NOMO-1 (cell line): ENCODE measurements around the gene AKT3.
A peak's percentile ranks its signal among the peaks of the same experiment; 100 is the strongest.

Experiments used
- DNase-seq, 2 experiments: peaks; one replicate each; lab custom pipeline; 2025; ENCODE audit not compliant: unreplicated experiment in 2 of 2; lab: John Stamatoyannopoulos, UW

The AKT3 gene

DNA sequence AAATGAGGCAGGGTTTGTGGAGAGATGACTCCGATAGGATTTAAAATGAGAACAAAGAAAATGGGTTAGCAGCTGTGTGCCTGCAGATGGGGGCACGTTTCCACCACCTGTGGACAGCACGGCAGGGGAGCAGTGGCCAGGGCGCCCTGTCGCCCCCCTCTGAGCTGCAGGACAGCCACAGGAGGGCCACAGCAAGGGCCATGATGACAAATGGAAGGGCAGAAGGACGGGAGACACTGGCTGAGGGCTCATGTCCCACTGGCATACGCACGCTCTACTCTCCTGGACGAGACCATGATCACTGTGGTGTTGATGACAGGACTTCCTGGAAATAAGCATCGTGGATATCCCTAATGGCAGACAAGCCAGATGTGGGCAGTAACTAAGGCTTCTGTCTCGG lies 353.2 kb downstream of the AKT3 start:
- no peak for DNase-seq

DNA sequence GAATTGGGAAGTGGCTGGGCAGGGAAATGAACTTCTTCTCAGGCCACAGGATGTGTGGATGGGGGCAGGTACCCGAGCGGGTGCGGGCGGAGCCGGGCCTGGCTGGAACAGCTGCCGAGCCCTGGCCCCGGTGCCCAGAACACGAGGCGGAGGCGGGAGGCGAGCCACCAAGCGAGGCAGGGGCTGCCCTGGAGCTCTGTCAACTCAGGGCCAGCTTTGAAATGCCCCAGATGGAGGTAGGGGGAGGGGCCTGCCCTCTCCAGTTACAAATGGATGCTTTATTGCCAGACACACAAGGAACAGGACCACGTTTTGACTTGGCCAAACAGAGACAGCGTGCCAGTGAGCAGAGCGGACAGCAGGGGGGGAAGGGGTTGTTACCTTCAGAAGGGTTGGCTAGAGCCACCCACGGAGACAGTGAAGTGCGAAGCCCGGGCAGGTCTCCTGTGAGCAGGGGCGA lies 353.8 kb downstream of the AKT3 start:
- DNase-seq, result no peak

- DNase-seq, result peak; percentile 81 to 90
Observed at GRCh38 chr1:243495442-243496186, 354.4 kb downstream of the AKT3 start.

- no peak for DNase-seq
Observed at GRCh38 chr1:243494741-243495431, 355.2 kb downstream of the AKT3 start.

DNA sequence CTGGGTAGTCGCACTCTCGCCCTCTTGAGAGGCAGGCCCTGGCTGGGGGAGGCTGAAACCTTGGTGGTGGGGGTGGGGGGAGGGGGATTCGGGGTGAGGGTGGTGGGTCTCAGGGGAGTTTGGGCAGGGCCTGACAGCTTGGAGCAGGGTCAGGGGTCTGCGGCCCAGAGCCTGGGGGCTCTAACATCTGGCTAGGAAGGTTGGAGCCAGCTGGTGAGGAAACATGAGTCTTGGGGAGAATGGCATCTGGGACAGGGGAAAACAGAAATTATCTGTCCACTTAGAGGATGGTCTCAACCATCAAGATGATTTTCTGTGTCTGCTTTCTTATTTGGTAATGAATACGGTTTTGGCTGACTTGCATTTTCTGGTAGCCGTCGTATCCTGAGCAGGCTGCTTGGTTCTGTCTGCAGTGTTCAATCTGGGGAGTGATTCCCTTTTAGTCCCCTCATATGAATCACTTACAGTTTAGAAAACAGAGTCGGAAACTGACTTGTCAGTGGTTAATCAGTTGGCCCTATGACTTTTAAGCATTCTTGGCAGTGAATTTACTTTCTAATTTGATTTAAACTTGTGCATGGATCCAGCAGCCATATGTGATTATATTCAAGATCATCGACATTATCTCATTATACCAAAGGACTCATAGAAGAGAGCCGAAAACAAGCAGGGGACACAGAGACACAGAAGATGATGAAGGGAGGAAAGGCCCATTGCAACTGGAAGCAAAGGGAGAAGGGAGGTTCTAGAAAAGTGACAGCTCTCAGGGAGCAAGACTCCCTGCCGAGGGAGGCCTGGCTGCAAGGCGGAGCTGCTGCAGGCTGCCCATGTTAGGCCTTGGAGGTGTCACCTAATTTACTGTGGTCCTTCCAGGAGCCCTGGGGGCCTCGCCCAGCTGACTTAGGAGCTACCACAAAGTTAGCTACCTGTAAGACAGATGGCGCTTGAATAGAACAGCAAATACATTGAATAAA lies 356.6 kb downstream of the AKT3 start:
- DNase-seq, result no peak

- DNase-seq, result peak in 1 of 2 experiments; percentile 9
Observed at GRCh38 chr1:243490748-243491686, 359.0 kb downstream of the AKT3 start.

- DNase-seq, result no peak
Observed at GRCh38 chr1:243489681-243490546, 360.1 kb downstream of the AKT3 start.

- no peak for DNase-seq
Observed at GRCh38 chr1:243489158-243489527, 360.9 kb downstream of the AKT3 start.

DNA sequence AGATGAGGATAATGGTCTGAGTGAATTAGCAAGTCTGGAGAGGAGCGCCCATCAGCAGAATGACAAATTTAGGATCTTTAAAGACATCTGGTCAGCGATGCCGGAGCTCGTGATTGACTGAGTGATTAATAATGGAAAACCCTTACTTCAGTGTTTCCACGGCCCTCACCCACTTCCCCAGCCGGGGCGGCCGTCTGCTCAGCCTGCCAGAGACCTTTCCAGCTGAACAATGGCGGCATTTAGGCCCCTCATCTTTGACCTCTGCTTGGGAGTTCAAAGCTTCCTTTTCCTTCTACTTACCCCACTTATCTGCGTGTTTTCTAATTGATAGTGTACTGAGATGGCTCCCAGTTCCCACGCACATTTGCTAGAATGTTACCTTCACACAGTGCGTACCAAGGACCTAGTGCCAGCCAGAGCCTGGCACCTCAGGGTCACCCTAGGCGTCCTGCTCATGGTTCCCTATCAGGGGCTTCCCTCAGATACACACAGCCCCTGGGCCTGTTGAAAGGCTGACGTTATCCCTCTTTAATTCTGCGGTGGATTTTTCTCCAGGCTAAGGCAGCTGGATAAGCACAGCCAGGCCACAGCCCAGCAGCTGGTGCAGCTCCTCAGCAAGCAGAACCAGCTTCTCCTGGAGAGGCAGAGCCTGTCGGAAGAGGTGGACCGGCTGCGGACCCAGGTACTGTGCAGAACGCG lies 361.4 kb downstream of the AKT3 start:
- no peak for DNase-seq

GRCh38 chr1:243487649-243488227 lies 362.3 kb downstream of the AKT3 start:
- no peak for DNase-seq

GRCh38 chr1:243487036-243487648 lies 362.9 kb downstream of the AKT3 start:
- DNase-seq, result no peak

DNA sequence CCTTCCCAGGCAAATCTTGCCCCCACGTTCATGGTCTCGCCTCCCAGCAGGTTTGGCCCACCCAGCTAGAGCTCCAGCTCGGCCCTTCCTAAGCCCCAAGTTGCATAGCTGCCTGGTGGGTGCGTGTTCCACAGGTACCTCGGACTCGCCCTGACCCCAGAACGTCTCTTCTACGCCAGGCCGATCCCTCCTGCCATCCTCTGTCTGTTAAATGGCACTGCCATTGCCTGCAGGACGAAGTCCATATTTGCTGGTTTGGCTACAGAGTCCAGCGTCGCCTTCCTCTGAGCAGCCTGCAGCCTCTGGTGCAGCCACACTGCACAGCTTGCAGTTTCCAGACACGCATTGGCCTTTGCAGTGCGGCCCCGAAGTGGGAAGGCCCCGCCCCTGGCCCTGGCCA lies 366.1 kb downstream of the AKT3 start:
- no peak for DNase-seq

DNA sequence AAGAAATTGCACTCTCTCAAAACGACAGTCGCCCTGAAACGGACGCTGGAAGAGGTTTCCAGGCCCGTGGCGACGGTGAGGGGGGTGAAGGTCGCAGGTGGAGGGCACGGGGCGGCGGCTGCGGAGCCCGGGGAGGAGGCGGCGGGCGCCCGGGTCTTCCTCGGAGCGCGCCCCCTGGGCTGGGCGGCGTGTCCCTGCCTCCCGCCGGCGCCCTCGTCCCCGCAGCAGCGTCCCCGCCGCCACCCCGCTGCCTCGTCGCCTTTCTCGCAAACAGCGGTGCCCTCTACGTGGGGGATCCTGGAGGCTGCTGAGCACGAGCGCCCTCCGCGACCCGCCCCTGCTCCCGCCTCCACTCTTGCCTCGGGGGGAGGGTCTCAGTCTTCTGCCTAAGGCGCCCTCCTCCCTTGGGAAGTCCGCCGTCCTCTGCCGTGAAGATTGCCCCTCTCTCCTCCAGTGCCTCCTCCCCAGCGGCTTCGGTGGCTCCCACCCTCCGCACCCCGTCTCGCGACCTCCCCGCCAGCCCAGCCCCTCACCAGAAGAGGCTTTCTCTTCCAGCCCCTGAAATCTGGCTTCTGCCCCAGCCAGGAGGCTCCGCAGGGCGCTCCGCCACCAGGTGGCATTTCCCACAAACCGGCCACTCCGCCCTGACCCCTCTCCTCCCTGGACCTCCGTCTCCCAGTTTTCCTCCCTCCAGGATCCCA lies 366.8 kb downstream of the AKT3 start:
- no peak for DNase-seq

- no peak for DNase-seq
Observed at GRCh38 chr1:243482141-243483022, 367.7 kb downstream of the AKT3 start.

DNA sequence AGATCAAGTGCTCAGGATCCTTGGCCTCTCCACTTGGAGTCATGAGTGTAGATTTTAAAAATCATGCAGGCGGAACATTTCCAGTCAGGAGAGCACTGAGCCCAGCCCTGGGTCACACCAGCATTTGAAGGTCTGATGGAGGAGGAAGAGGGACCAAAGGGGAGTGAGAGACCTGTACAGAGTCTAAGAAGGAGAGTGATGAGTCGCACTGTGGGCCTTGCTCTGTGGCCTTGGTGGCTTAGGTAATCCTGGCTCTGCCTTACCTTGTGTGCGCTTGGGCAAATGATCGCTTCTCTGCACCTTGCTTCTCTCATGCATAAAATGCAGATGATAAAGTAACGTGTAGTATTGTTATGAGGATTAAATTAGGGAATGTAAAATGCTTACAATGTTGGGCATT lies 368.9 kb downstream of the AKT3 start:
- no peak for DNase-seq

DNA sequence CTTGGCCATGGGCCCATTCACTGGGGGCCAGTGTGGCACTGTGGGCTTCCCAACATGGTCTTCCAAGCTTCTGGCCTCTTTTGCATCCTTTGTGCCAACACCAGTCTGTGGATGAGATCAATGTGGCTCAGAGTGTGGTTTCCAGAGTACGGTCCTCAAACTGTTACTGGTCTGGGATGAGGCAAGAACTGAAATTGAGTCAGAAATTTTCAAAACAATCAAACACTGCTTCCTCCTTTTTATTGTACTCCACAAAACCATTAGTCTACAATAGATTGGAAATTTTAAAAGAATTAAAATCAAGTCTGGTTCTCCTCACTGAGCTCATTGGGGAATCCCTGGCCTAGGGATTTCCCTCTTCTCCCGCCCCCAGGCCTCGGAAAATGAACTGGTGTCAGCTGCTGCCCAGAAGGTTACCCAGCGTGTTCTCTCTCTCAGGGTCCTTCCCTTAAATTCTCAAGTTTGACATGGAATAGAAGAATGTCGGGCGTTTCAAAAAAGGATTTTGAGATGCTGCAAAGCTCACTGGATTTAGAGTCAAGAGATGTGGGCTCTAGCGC lies 372.2 kb downstream of the AKT3 start:
- peak; percentile 67 to 91 for DNase-seq
